Hematopoietic multipotent progenitor cell treated with erythropoietin and hydrocortisone succinate and interleukin-3 and kit ligand, for 4 days (in vitro differentiated cells): ENCODE measurements around the gene TRIM32.
"Not testable (repeated sequence)": the region's sequence is repeated elsewhere in the genome, so short reads cannot be mapped to it uniquely, and the experiment has no call there.

Experiments
- DNase-seq: peaks from one replicate; pipeline ENCODE4 v3.0.0-alpha.2; 2015

TRIM32 gene

GRCh38 chr9:116683535-116683934, 3.6 kb upstream of the TRIM32 start:
- DNase-seq: no peak

GRCh38 chr9:116685166-116685565, 1.9 kb upstream of the TRIM32 start:
- no peak for DNase-seq

- DNase-seq: no peak
These were observed 970 bp upstream of the TRIM32 start for GRCh38 chr9:116686135-116686534.

GRCh38 chr9:116686693-116687073, 422 bp upstream of the TRIM32 start:
- no peak for DNase-seq

DNA sequence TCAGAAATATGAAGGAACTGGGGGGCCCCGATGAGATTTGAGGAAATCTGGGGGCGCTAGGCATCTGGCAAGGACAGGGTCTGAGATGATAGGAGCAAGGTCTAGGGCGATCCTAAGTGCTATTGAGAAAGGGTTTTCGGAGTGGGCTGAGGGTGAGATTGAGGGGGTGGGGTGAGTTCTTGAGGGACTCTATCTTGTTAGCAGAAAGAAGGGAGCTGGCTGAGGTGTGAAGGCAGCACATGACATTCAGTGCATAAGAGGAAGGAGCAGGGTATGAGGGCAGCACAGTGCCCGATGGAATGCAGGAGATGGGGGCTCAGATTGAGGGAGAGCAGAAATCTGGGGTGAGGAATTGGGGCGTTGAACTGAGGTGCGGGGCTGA, 640 bp downstream of the TRIM32 start:
- DNase-seq: peak; percentile 17

DNA sequence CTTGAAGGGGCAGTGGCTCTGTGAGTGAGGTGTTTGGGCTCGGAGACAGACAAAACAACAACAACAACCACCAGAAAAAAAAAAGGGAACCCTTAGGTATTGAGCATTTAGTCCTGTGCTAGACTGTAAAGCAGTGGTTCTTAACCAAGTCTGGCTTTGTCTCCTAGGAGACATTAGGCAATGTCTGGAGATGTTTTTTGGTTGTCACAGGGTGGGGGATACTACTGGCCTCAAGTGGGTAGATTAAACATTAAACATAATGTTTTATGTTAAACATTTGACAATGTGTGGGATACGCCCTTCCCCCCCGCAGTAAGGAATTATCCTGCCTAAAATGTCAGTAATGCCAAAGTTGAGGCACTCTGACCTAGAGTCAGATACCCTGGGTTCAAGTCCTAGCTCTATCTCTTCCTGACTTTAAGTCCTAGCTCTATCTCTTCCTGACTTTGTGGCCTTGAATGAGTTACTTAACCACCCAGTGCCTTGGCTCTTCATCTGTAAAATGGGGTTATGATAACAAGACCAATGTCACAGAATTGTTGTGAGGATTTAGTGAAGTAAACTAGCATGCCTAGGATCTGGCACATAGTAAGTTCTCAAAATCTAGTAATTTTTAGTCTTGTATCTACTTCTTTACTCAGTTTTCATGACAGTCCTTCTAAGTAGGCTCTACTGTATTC, 1.8 kb downstream of the TRIM32 start:
- DNase-seq: peak; percentile 18

DNA sequence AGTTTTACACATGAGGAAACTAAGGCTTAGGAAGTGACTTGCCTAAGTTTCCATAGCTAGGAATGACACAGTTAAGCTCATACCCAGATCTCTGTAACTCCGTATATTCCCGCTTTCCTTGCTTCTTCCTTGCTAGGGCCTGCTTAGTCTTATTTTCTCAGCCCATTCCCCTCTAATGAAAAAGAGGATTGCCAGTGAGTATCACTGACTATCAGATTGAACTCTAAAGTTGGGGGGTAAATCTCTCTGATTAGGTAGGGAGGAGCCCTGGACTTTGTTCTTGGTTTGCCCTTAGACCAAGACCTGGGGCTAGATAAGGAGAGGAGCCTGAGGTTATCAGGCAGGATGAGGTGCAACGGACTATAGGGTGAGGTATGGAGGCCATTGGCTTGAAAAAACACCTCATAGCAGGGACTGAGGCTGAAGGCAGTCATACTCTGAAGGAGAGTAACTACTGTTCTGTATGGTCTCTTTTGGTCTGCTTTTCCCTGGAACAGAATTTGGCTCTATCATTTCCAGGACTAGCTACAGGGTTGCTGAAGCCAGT, 2.5 kb downstream of the TRIM32 start:
- peak; percentile 30 for DNase-seq

DNA sequence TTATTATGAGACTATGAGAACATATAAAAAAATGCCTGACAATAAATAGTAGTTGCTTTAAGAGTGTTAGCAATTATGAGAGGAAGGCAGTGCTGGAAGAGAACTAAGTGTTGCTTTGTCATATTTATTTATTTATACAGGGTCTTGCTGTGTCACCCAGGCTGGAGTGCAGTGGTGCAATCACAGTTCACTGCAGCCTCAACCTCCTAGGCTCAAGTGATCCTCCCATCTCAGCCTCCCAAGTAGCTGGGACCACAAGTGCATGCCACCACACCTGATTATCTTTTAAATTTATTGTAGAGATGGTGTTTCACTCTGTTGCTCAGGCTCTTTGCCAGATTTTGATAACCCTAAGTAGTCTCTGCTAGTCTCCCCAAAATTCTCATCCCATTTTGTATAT, 3.7 kb downstream of the TRIM32 start:
- DNase-seq: not testable (repeated sequence)

- DNase-seq: no peak
These were observed 4.5 kb downstream of the TRIM32 start for GRCh38 chr9:116691607-116692006.

GRCh38 chr9:116692616-116693015, 5.5 kb downstream of the TRIM32 start:
- DNase-seq: peak; percentile 17

GRCh38 chr9:116693233-116693731, 6.2 kb downstream of the TRIM32 start:
- DNase-seq: no peak

DNA sequence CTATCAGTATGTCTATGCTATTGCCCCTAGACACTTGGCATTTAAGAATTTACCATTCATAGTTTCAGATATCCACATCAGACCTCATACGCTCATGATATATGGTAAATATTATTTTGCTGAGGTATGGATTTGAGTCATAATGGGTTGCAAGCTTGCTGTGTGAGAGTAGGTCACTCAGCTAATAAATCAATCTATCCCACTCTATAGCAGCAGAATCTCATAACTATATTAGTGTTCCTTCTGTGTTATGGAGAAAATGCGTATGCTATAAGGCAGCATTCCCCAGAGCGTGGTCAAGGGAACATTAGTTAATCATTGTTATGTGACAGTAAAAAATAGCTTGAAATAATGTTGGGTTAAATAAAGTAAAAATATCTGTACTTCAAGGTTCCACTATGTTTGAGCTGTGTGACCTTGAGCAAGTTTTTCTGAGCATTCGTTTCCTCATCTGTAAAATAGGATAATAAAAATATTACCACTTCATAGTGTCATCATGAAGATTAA, 7.7 kb downstream of the TRIM32 start:
- no peak for DNase-seq

GRCh38 chr9:116695438-116695837, 8.3 kb downstream of the TRIM32 start:
- DNase-seq: peak; percentile 56

DNA sequence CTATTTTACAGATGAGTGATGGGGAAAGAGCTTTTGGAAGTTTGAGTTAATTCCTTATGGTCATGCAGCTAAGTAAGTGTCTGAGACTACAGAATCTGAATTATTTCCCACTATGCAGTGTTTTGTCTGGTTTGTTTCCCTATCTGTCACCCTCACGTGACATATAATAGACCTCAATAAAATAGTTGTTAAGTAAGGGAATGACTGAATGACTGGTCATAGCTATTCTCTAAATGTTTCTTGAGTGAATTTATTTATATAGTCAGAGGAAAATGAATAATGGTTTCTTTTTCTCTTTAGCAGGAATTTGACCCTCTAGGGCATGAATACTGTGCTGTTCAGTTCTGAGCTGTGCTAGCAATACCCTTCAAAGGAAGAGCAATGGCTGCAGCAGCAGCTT, 10.3 kb downstream of the TRIM32 start:
- no peak for DNase-seq

GRCh38 chr9:116697887-116698286, 10.8 kb downstream of the TRIM32 start:
- DNase-seq: no peak

DNA sequence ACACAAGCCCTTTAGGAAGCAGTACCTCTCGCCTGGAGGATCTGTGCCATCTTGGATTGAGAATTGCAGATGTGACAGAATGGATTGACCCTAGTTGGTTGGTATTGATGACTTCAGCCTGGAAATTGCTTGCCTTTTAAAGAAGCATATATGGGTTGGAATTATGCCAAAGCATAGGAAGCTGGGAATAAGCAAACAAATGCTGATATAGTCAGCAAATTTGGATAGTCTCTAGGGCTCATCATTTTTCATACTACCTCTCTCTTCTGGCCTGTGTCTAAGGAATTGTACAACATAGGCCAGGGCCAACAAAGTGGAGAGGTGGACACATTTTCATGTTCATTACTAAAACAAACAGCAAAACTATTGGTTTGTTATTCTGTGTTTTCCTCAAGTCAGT, 13.2 kb downstream of the TRIM32 start:
- no peak for DNase-seq

DNA sequence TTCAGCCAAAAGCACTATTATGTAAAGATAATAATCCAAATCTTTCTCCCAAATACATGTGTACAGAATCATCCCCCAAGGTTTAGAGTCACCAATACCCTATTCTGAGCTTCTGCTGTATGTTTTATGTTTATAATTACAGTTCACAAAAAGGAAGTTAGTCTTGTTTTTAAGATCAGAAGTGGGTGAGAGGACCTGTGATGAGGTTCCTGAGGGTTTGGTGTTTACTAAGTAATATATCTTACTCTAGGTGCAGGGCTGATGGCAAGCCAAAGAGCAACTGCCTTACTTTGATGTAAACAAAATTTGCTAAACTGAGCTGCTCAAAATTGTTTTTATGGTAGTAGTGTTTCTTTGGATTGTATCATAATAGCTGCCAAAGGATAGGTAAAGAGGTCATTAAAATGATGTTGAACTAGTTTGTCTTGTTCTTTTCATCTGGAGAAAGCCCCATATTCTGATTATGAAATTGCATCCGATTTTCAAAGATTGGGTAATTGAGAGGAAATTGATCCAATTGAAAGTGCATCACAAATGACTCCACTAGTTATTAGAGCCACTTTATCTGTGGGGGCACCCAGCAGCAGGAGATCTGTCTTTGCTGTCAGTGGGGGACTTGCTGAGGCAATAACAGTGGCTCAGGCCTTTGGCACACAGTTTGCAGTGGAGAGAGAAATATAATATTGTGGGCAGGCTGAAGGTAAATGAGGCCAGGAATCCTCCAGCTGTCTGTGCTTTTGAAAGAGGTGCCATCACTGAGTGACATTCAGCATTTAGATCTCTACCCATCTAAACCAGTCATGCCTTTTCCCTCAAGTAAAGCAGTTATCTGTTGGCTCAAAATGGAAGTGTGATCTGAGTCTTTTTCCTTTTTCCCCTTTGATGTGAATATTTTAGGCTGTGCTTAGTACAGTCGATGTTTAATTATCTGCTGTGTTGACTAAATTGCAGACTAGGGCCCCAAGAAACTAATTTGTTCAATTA, 14.1 kb downstream of the TRIM32 start:
- DNase-seq: no peak

- DNase-seq: no peak
These were observed 15.0 kb downstream of the TRIM32 start for GRCh38 chr9:116701940-116702642.

DNA sequence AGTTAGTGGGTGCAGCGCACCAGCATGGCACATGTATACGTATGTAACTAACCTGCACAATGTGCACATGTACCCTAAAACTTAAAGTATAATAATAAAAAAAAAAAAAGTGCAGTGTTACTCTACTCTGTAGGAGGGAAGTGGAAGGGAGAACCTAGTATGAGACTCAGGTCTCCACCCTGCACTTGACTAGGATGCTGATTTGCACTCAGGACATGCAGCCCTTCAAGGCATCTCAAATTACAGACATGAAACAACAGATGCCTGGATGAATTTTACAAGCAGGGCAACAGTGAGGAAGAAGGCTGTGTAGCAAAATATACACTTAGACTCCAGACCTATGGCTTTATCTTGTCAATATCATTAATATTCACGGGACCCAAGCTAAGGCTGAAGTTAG, 16.5 kb downstream of the TRIM32 start:
- no peak for DNase-seq

GRCh38 chr9:116704470-116704869, 17.4 kb downstream of the TRIM32 start:
- DNase-seq: no peak

GRCh38 chr9:116705531-116705930, 18.4 kb downstream of the TRIM32 start:
- DNase-seq: no peak
